ENCODE data around the gene KMT5C.

KMT5C gene

GRCh38 chr19:55362174-55362989, 22.7 kb downstream of the KMT5C start:
- TF ChIP-seq CTCF (IDR thresholded peaks at IDR 0.05; ENCODE audit: control insufficient read depth, extremely low read depth, insufficient read depth) = no peak
- no peak for DNase-seq (ENCODE audit: low read depth)
- H3K4me3 ChIP-seq (ENCODE audit: low read depth, low read length) = no peak overlapping the region

DNA sequence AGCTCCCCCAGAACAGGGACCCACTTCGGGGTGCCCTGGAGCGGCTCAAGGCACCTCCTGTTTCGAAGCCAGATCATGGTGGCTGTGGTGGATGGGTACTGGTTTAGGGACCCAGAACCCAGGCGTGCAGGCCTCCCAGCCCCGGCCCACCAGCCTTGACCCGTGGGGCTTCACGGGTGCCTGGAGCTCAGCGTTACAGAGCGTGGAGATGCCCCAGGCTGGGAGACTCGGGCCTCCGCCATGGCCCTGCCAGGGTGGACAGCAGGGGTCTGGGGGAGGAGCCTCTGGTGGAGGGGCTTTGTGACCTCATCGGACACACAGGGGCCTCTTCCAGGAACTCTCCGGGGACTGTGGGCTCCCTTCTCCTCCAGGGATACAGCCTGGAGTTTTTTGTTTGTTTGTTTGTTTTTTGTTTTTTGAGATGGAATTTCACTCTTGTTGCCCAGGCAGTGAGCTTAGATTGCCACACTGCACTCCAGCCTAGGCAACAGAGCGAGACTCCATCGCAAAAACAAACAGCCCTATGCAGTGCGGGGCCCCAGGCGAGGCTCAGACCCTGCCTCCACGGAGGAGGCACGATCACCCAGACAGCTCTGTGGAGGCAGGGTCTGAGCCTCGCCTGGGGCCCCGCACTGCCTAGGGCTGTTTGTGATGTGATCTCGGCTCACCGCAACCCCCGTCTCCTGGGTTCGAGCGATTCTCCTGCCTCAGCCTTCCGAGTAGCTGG, 23.5 kb downstream of the KMT5C start, which contains the start of gene GARIN5B:
GARIN5B (minus strand) TSS at position 271 of the 727 bp plus-strand sequence; CDS start at position 77, 194 bp downstream.
- no peak within 1 kb of the TSS for H3K4me3 ChIP-seq (ENCODE audit: low read depth, low read length)
- no peak for DNase-seq (ENCODE audit: low read depth)
- no peak for TF ChIP-seq CTCF (IDR thresholded peaks at IDR 0.05; ENCODE audit: control insufficient read depth, extremely low read depth, insufficient read depth)

GRCh38 chr19:55365245-55365644, 25.6 kb downstream of the KMT5C start:
- TF ChIP-seq CTCF (IDR thresholded peaks at IDR 0.05; ENCODE audit: control insufficient read depth, extremely low read depth, insufficient read depth) = no peak
- no peak for DNase-seq (ENCODE audit: low read depth)
- no peak overlapping the region for H3K4me3 ChIP-seq (ENCODE audit: low read depth, low read length)

DNA sequence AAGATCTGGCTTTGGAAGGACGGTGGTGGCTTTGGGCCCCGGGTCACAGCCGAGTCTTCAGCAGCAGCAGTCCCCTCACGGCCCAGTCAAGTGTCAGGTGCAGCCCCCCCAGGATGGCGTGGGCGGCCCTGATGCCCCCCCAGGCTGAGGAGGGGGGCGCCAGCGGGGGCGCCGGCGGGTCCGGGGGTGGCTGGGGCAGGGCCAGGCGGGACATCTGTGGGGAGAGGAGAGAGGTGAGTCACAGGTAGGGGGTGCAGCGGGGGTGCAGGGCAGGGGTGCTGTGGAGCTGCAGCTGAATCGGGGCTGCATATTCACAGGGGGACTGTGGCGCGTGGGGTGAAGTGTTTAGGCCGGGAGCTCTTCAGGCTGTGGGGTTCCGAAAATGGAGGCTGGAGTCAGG, 26.3 kb downstream of the KMT5C start:
- DNase-seq (ENCODE audit: low read depth) = no peak
- no peak overlapping the region for H3K4me3 ChIP-seq (ENCODE audit: low read depth, low read length)
- TF ChIP-seq CTCF (IDR thresholded peaks at IDR 0.05; ENCODE audit: control insufficient read depth, extremely low read depth, insufficient read depth) = no peak

- TF ChIP-seq CTCF (IDR thresholded peaks at IDR 0.05; ENCODE audit: control insufficient read depth, extremely low read depth, insufficient read depth) = no peak
- H3K4me3 ChIP-seq (ENCODE audit: low read depth, low read length) = no peak overlapping the region
- DNase-seq (ENCODE audit: low read depth) = no peak
These were observed 27.1 kb downstream of the KMT5C start for GRCh38 chr19:55366790-55367189.

DNA sequence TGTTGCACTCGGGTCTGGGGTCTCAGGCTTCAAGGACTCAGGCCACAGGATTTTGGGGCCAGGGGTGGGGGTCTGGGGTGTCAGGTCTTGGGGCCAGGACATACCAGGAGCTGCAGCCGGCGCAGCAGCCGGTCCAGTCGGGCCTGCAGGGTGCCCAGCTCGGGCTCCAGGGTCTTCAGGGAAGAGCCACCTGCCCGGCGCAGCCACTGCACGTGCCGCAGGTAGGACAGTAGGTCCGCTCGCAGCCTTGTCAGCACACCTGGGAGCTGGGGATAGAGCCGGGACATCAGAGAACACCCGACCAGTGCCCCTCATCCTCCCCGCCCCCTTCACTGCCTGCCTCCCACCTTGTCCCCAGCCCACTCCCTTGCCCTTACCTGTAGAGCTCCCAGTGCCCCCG, 28.4 kb downstream of the KMT5C start:
- no peak for TF ChIP-seq CTCF (IDR thresholded peaks at IDR 0.05; ENCODE audit: control insufficient read depth, extremely low read depth, insufficient read depth)
- no peak overlapping the region for H3K4me3 ChIP-seq (ENCODE audit: low read depth, low read length)
- DNase-seq (ENCODE audit: low read depth) = no peak
